MM.1S (cell line): ENCODE results near the gene ST6GALNAC2.

Source experiments
- CTCF ChIP-seq: fragments of 300-600 bp; sonication (generic); IDR thresholded peaks from 2 replicates; pipeline ENCODE4 v1.5.1; 2016; ENCODE audit warnings: antibody characterized with exemption, low read length, mixed read lengths
- EZH2 ChIP-seq: fragments of 300-600 bp; sonication (generic); optimal IDR thresholded peaks from 2 replicates; pipeline ENCODE3; 2017; ENCODE audit warnings: low read depth, mild to moderate bottlenecking, antibody characterized with exemption, low read length, mixed read lengths

DNA sequence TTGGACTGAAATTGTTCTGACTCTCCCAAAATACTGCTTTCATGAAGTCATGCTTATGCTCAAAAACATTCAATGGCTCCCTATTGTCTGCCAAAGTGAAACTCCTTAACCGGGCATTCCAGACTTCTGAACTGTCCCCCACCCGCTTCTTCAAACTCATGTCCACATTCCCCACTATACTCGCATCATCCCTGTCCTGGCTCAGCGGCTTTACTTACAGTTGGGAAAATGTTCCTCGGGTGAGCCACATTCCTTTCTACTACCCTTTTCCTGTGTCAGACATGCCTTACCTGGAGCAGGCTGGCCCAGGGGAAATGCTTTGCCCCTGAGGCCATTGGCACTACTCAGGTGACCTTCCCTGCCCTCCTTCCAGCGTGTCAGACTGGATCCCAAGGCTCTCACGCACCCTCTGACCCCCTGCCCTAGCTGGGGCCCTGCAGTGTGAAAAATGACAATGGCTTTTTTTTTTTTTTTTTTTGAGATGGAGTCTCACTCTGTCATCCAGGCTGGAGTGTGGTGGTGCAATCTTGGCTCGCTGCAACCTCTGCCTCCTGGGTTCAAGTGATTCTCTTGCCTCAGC lies 53.5 kb downstream of the ST6GALNAC2 start:
- TF ChIP-seq CTCF, result no peak
- TF ChIP-seq EZH2, result no peak
